ENCODE results near the gene GGA1. TPM values are rescaled to one million over a fixed set of nuclear protein-coding genes. Genes with fewer than 3 reads are reported as not detected.

Gene GGA1
- total and polyA plus RNA-seq, 10 donors = 43.4 to 134 (median 83.4) TPM

DNA sequence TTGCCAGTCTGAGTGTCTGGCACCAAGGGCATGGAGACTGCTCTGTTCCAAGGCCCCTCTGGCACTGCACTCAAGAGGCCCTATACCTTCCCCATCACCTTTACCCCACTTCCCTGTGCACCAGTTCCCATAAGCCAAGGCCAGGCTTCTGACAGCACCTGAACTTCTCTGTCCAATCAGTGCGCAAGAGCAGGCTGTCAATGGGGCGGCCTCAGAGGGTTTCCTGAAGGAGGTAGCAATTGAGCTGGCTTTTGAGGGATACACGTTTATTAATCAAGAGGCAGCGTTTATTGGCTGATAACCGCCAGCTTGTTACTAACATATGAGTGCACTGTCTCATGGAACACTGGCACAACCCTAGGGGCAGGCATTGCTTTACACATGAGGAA is 32.9 kb downstream of the GGA1 start:
- H3K4me3 ChIP-seq = peak overlapping the region in 4 of 8 donors; percentile 58 to 92 (median 74)
- TF ChIP-seq, protein P1, sequence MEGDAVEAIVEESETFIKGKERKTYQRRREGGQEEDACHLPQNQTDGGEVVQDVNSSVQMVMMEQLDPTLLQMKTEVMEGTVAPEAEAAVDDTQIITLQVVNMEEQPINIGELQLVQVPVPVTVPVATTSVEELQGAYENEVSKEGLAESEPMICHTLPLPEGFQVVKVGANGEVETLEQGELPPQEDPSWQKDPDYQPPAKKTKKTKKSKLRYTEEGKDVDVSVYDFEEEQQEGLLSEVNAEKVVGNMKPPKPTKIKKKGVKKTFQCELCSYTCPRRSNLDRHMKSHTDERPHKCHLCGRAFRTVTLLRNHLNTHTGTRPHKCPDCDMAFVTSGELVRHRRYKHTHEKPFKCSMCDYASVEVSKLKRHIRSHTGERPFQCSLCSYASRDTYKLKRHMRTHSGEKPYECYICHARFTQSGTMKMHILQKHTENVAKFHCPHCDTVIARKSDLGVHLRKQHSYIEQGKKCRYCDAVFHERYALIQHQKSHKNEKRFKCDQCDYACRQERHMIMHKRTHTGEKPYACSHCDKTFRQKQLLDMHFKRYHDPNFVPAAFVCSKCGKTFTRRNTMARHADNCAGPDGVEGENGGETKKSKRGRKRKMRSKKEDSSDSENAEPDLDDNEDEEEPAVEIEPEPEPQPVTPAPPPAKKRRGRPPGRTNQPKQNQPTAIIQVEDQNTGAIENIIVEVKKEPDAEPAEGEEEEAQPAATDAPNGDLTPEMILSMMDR (IDR thresholded peaks at IDR 0.05 in 8 of 11, conservative IDR thresholded peaks at IDR 0.05 in 3 of 11) = no peak
- TF ChIP-seq POLR2AphosphoS5 (IDR thresholded peaks at IDR 0.05) = no peak
- no peak for TF ChIP-seq POLR2A (IDR thresholded peaks at IDR 0.05)
- H3K27me3 ChIP-seq (replicated peaks in 1 of 7) = peaks cover 0 to 8% (median 0%) of the 10 kb centered on the region in 7 donors
- intact Hi-C loops (cut with DNase I; ENCODE audit: low total_unique reads) = loop anchor here (5.0 kb wide), 1 partner anchor 41 kb away; no protein-coding TSS in a partner anchor
- H3K9me3 ChIP-seq = no peaks in the 10 kb centered on the region
- peaks cover 38 to 85% (median 71%) of the 10 kb centered on the region in 6 donors for H3K4me1 ChIP-seq
- H3K36me3 ChIP-seq = peaks cover 0 to 57% (median 48%) of the 10 kb centered on the region in 6 donors
- 80 to 98% (median 89%) methylated on average over 5 of the region's 5 CpGs for WGBS, 5 donors
- H3K27ac ChIP-seq = peak overlapping the region in 7 of 8 donors; percentile 27 to 96 (median 90)
- no peak for DNase-seq

DNA sequence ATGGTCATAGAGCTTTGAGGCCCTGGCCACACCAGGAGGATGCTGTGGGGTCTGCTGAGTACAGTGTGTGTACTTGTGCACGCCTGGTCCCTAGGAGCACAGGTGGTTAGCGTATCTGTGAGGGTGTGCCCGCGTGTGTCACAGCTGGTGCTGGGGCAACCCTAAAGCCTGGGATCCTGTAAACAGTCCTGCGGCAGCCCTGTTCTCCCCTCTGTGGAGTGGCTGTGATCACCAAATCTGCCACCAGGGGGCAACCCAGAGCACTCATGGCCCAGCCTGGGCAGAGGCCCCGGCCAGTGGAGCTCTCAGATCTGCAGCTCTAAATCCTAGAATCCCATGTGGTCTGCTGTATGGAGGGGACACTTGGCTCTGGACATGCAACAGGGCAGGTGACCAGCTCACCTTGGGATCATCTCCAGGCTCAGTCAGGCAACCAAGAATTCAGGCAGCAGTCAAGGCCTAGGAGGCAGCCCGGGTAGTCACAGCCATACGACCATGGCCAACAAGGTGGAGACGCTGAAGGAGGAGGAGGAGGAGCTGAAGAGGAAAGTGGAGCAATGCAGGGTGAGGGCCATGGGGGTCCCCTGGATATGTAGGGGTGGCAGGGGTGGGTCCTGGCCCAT is 34.7 kb downstream of the GGA1 start:
- TF ChIP-seq, protein P1 (IDR thresholded peaks at IDR 0.05 in 8 of 11, conservative IDR thresholded peaks at IDR 0.05 in 3 of 11) = peak; percentile 79 to 98 (median 95)
- TF ChIP-seq POLR2AphosphoS5 (IDR thresholded peaks at IDR 0.05) = peak; percentile 52 to 57 (median 54)
- TF ChIP-seq POLR2A (IDR thresholded peaks at IDR 0.05) = no peak
- WGBS, 5 donors = 34 to 48% (median 35%) methylated on average over 8 to 9 of the region's 9 CpGs
- H3K4me1 ChIP-seq = peaks cover 20 to 67% (median 53%) of the 10 kb centered on the region in 6 donors
- H3K4me3 ChIP-seq = peak overlapping the region in 1 of 8 donors; percentile 31
- no peaks in the 10 kb centered on the region for H3K9me3 ChIP-seq
- H3K27me3 ChIP-seq (replicated peaks in 1 of 7) = peaks cover 0 to 8% (median 0%) of the 10 kb centered on the region in 7 donors
- peaks cover 0 to 75% (median 65%) of the 10 kb centered on the region in 6 donors for H3K36me3 ChIP-seq
- DNase-seq = peak; percentile 95
- peak overlapping the region in 5 of 8 donors; percentile 10 to 96 (median 28) for H3K27ac ChIP-seq
- intact Hi-C loops (cut with DNase I; ENCODE audit: low total_unique reads) = loop anchor here (5.0 kb wide), 1 partner anchor 39 kb away; no protein-coding TSS in a partner anchor

DNA sequence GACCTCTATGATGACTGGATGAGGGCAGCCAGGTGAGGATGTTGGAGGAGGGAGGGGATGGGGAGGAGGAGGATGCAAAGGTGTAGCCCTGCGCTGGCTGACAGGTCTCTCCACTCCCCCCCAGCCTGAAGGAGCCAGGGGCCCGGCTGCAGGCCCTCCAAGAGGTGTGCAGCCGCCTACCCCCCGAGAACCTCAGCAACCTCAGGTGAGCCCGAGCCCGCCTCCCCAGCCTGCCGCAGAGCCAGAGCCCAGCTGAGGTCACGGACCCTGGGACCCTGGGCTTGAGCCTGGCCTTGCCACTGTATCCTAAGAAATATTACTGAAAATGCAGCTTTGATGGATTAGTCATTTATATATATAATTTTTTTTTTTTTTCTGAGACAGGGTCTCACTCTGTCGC is 38.7 kb downstream of the GGA1 start:
- Histone ChIP-seq H3K27me3 (replicated peaks in 1 of 7) (no peaks in the 10 kb centered on the region), H3K4me1 (peaks cover 12 to 27% (median 15%) of the 10 kb centered on the region in 6 donors), H3K27ac (no peak overlapping the region), H3K4me3 (no peak overlapping the region), H3K9me3 (no peaks in the 10 kb centered on the region), H3K36me3 (peaks cover 0 to 100% (median 94%) of the 10 kb centered on the region in 6 donors)
- intact Hi-C loops (cut with DNase I; ENCODE audit: low total_unique reads) = no loop called here
- TF ChIP-seq POLR2AphosphoS5 (IDR thresholded peaks at IDR 0.05) = no peak
- TF ChIP-seq POLR2A (IDR thresholded peaks at IDR 0.05) = no peak
- TF ChIP-seq, protein P1 (IDR thresholded peaks at IDR 0.05 in 8 of 11, conservative IDR thresholded peaks at IDR 0.05 in 3 of 11) = no peak
- 90 to 98% (median 97%) methylated on average over 8 to 9 of the region's 9 CpGs for WGBS, 5 donors
- DNase-seq = no peak

DNA sequence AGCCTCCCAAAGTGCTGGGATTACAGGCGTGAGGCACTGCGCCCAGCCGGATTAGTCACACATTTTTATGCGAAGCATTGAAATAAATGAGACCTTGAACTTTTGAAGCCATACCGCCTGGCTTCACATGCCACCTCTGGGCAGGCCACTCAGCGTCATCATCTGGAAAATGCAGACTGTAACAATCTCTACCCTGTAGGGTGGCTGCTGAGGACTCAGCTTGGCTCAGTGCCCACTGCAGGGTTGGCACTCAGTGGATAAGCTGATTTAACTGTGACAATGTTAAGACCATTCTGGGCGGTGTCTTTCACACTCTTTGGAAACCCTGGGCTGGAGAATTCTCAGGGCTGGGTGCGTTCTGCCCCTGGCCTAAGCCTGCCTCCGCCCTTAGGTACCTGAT is 39.3 kb downstream of the GGA1 start:
- intact Hi-C loops (cut with DNase I; ENCODE audit: low total_unique reads) = no loop called here
- Histone ChIP-seq H3K4me3 (no peak overlapping the region), H3K27ac (no peak overlapping the region), H3K9me3 (no peaks in the 10 kb centered on the region), H3K4me1 (peaks cover 8 to 21% (median 9%) of the 10 kb centered on the region in 6 donors), H3K36me3 (peaks cover 0 to 100% (median 94%) of the 10 kb centered on the region in 6 donors), H3K27me3 (replicated peaks in 1 of 7) (no peaks in the 10 kb centered on the region)
- TF ChIP-seq POLR2A (IDR thresholded peaks at IDR 0.05) (no peak), POLR2AphosphoS5 (IDR thresholded peaks at IDR 0.05) (no peak)
- TF ChIP-seq, protein P1 (IDR thresholded peaks at IDR 0.05 in 8 of 11, conservative IDR thresholded peaks at IDR 0.05 in 3 of 11) = no peak
- 76 to 87% (median 86%) methylated on average over 8 to 9 of the region's 9 CpGs for WGBS, 5 donors
- DNase-seq = no peak

All from spleen (tissue), 11 donors.